Breast epithelium (tissue), 3 donors: ENCODE results near the gene CHMP4A.

Experiments
- CTCF ChIP-seq, 3 donors: fragments of 450-650 bp; IDR thresholded peaks; one replicate each; pipeline ENCODE4 v1.5.1; 2016 to 2017; ENCODE audit warnings: antibody characterized with exemption in 3 of 3, mild to moderate bottlenecking in 3 of 3, moderate library complexity in 3 of 3
- POLR2A ChIP-seq: fragments of 450-650 bp; IDR thresholded peaks from one replicate; pipeline ENCODE4 v1.6.1; 2016; ENCODE audit warnings: antibody characterized with exemption, mild to moderate bottlenecking, moderate library complexity
- POLR2AphosphoS5 ChIP-seq, 3 donors: sonication (generic); formaldehyde crosslinking; IDR thresholded peaks; one replicate each; pipeline ENCODE4 v1.6.1; 2017; ENCODE audit warnings: antibody characterized with exemption in 3 of 3

GRCh38 chr14:24240110-24240918 lies 27.0 kb upstream of the CHMP4A start:
- no peak for TF ChIP-seq CTCF (IDR thresholded peaks at IDR 0.05)
- no peak for TF ChIP-seq POLR2AphosphoS5 (IDR thresholded peaks at IDR 0.05)
- TF ChIP-seq POLR2A: no peak
